Activated T-helper 9 cell treated with anti-CD3 and anti-CD28 coated beads, Interleukin-2, amount 50 U/mL, for 16 hours (primary cell): ENCODE results near the gene TRAF3IP1.

ENCODE experiments used
- DNase-seq: peaks from one replicate; pipeline ENCODE4 v3.0.0-alpha.2; 2020; ENCODE audit warnings: low read depth

Gene TRAF3IP1

GRCh38 chr2:238287737-238288649, 32.3 kb upstream of the TRAF3IP1 start, which contains the start of gene PER2:
PER2 (minus strand) TSS chr2:238288610; CDS start chr2:238277936, 10,674 bp downstream.
- no peak for DNase-seq

DNA sequence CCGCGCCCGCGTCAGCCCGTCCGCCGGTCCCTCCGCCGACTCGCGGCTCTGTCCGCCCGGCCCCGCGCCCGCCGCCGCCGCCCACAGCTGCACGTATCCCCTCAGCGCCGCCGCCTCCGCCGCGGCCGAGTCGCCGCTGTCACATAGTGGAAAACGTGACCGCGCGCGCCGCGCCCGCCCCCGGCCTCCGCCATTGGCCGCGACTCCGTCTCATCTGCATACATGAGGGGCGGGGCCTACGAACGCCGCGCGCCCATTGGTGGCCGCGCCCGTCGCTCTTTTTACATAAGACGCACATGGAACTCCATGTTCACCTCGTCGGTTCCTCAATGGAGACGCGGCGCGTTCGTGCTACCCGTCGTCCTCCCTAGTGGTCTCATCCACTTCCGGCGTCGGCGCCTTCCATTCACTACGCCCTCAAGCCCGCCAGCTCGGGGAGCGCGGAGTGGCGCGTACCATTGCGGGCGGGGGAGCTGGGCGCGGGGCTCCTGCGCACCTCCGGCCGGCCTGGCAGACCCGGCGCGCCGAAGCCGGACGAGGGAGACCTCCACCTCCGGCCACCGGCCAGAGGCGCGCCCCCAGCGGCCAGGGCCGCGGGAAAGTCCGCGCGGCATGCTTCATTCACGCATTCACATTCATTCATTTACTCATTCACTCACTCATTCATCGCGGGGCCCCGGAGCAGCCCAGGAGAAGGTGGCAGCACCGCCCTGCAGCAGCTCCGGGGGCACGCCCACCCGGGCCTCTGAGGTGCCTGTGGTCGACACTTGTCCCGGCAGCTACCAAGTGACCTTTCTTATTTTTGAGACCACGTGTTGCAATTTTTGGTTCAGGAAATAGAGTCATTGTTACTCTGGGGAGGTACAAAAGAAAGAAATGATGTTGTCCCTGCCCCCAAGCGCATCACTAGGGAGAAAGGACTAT, 31.4 kb upstream of the TRAF3IP1 start:
- peak; percentile 96 for DNase-seq

GRCh38 chr2:238289574-238289973, 30.7 kb upstream of the TRAF3IP1 start:
- DNase-seq, result no peak

GRCh38 chr2:238290091-238290509, 30.2 kb upstream of the TRAF3IP1 start:
- DNase-seq, result no peak

DNA sequence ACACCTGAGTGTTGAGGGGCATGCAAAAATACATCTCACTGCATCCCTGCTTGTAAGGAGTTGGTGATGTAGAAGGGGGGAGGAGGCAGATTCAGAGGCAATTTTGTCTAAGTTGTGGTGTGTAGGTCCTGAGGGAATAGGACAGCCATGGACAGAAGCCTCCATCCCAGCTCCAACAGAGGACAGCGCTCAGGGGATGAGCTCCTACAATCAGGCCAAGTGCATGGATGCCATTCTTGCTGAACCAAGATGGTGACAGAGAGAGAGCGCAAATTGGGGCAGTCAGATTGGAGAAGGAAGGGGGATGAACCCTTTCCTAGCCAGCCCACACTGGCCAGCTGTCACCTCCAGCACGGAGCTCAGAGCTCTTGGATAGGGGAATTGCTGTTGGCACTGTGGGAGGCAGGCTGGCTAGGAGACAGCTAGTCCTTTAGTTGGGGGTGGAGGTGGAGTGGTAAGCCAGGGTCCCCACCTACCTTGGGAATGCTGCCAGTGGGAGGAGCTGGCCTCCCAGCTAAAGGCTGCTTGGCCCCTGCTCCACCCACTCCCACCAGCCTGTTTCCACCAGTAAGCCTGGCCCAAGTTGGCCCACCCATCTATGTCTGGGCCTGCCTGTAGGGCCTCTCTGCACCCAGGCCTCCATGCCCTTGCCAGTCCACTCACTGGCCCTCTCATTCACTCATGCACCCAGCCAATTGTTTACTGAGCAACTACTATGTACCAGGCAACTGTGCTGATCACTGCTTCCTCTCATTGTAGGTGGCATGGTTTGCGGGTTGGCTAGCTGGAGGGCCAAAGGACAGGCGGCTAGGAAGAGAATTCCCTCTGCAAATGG, 29.4 kb upstream of the TRAF3IP1 start:
- DNase-seq, result no peak

GRCh38 chr2:238291550-238292281, 28.6 kb upstream of the TRAF3IP1 start:
- DNase-seq, result no peak

DNA sequence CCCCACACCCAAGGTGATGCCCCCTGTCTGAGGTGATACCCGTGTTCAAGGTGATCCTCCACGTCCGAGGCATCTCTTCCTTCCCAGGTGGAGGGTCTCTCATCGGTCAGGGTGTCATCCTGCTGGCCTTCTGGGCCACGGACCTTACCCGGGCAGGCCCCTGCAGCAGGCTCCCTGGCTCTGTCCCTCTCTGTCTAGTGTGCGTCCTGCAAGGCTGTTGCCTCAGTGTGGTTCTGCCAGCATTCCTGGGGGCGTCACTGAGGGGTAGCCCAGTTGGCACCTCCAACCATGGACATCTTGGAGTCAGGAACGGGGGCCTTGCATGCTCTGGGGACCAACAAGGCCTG, 26.3 kb upstream of the TRAF3IP1 start:
- DNase-seq, result no peak

GRCh38 chr2:238294393-238295143, 25.8 kb upstream of the TRAF3IP1 start:
- no peak for DNase-seq

GRCh38 chr2:238295144-238296112, 24.9 kb upstream of the TRAF3IP1 start:
- DNase-seq, result no peak

- DNase-seq, result no peak
Measured at GRCh38 chr2:238296638-238297457, 23.5 kb upstream of the TRAF3IP1 start.

DNA sequence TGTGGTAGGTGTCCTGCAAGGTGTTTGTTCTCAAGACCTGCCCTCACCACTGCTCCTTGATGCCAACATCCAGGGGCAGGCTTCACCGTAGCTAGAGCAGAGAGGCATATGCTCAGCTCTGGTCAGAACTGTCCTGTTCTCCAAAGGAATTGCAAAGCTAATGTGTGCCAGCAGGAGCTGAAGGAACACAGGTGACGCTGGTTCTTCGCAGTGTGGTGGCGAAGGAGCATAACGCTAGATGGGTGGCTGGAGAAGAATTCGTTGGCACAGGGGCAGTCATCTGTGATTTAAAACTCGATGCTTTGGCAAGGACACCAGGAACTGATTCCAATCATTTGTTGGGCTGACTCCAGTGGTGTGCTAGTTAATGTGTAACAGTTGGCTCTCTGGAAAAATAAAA, 20.5 kb upstream of the TRAF3IP1 start:
- no peak for DNase-seq

DNA sequence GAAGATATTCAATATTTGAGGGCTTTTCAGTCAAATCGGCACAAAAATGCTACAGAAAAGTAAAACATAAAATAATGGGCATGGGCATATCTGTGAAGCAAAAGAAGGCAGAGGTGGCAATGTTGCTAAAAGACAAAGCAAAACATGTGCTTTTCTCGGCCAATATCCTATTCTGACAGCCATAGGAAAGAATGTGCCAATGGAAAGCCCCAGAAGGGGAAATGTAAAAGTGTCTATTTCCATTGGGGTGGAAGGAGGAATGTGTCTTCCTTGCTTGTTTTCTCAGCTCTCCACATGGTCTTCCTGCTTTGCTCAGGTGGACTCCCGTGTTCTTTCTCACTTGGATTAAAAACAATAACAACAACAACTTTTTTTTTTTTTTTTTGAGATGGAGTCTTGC, 18.2 kb upstream of the TRAF3IP1 start:
- DNase-seq, result no peak

DNA sequence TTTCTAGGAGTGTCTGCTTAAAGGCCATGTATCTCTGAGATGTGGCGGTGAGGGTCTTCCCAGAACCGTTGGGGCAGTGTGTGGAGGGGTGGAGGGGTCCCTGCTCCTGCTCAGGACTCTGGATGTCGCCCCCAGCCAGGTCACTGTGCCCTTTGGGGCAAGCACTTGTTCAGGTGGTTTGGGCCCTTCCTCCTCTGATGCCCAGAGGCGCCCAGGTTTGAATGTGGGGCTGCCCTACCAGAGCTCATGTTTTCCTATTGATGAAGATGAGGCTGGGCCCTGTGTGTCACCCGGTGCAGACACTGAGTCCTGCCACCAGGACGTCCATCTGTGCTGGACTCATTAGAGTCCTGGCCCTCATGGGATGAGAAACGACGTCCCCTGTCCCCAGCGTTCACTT, 17.6 kb upstream of the TRAF3IP1 start:
- no peak for DNase-seq

DNA sequence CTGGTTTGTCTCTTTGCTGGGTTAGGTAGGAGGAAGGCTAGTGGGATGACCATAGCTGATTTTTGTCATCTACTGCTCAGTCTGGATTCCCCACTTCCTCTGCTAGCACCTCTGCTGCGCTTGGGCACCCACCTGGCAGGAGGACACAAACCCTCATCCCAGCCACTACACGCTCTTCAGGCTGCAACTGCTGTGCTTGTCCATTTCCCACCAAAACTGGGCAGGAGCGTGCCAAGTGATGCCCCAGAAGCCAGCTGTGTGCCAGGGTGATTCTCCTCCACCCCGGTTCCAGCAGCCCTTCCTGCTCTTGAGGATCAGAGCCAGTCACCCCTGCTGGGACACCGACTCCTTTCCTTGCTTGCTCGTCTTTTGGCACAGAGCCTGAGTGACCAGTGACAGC, 16.2 kb upstream of the TRAF3IP1 start:
- no peak for DNase-seq

DNA sequence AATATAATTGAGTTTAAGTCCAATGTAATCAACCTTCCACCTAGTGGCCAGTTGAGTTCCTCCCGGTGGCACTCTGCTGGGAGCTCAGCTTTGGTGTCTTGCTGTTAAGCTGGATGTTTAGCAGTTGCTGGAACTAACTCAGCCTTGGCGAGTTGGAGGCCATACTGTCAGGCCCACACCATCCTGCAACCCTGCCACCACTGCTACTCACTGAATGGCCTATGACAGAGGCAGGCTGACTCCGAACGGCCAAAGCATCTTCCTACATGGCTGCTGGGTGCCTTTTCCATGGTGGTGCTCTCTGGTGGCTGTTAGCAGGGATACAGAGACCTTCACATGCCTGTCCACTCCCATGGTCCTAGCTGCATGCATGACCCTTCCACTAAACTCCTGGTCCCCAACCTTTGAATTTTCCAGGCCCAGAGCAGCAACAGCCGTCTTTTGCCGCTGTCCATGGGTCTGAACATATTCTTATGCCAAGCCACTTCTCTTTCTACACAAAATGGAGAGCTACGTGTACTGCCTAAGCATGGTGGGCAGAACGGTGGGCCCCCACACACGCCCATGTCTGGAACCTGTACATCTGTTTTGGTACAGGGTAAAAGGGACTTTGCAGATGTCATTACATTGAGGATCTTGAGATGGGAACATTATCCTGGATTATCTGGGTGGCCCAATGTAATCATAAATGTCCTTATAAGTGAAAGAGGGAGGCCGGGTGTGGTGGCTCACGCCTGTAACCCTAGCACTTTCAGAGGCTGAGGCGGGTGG, 15.0 kb upstream of the TRAF3IP1 start:
- no peak for DNase-seq

DNA sequence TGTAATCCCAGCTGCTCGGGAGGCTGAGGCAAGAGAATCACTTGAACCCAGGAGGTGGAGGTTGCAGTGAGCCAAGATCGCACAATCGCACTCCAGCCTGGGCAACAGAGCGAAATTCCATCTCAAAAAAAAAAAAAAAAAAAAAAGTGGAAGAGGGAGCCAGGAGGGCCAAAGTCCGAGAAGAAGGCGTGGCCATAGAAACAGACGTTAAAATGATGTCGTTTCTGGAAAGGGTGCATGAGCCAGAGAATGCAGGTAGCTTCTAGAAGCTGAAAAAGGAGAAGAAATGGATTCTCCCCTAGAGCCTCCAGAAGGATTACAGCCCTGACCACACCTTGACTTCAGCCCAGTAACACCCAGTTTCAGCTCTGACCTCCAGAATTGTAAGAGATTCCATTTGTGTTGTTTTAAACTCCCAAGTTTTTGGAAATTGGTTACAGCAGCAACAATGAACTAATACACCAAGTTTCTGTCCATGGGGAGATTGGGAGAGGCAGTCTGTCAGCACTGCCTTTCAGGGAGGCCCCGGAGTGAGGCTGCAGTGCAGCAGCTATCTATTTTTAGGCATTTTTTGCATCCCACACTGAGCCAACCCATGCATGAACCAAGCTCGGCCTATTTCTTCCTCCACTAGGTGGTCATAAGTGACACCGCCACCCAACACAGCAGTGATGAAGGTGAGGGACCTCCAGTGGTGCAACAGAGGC, 14.2 kb upstream of the TRAF3IP1 start:
- no peak for DNase-seq

DNA sequence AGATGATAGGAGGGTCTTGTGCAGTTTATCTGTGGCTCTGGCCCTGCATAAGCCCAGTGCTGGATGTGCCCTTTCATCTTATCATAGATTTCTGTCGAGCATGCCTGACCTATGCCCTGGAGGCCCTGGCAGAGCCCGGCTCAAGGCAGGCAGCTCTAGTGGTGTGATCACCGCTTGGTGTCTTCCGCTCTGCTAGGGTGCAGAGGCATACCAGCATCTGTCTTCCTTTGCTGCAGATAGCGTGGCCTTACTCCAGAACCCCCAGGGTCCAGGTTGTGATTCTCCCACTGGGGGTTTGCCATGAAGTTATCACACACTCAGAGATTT, 13.7 kb upstream of the TRAF3IP1 start:
- no peak for DNase-seq
